ENCODE results near the gene ZNF335.

- TF ChIP-seq, protein P1, sequence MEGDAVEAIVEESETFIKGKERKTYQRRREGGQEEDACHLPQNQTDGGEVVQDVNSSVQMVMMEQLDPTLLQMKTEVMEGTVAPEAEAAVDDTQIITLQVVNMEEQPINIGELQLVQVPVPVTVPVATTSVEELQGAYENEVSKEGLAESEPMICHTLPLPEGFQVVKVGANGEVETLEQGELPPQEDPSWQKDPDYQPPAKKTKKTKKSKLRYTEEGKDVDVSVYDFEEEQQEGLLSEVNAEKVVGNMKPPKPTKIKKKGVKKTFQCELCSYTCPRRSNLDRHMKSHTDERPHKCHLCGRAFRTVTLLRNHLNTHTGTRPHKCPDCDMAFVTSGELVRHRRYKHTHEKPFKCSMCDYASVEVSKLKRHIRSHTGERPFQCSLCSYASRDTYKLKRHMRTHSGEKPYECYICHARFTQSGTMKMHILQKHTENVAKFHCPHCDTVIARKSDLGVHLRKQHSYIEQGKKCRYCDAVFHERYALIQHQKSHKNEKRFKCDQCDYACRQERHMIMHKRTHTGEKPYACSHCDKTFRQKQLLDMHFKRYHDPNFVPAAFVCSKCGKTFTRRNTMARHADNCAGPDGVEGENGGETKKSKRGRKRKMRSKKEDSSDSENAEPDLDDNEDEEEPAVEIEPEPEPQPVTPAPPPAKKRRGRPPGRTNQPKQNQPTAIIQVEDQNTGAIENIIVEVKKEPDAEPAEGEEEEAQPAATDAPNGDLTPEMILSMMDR (IDR thresholded peaks at IDR 0.05): no peak
- TF ChIP-seq POLR2AphosphoS5 (IDR thresholded peaks at IDR 0.05; ENCODE audit: insufficient read depth in 1 of 2, low read depth in 1 of 2): no peak
Measured at GRCh38 chr20:46014517-46015396, 42.8 kb upstream of the ZNF335 start.

Data from vagina (tissue), 2 donors.